AG10803 (cell line): ENCODE results near the gene PCMT1.

ENCODE experiments used
- DNase-seq: peaks from one replicate; pipeline ENCODE4 v3.0.0; 2010; ENCODE audit warnings: low read depth
- H3K4me3 ChIP-seq: 2 replicates; pipeline ENCODE4 v1.5.1; 2011; ENCODE audit warnings: mild to moderate bottlenecking, low read length, control low read depth
- CTCF ChIP-seq: conservative IDR thresholded peaks from 2 replicates; pipeline ENCODE4 v1.5.1; 2011; ENCODE audit warnings: mild to moderate bottlenecking, low read length, control low read depth, inconsistent platforms

Gene PCMT1

GRCh38 chr6:149761438-149761837 is 11.9 kb downstream of the PCMT1 start:
- DNase-seq = no peak
- TF ChIP-seq CTCF = no peak
- no peak overlapping the region for H3K4me3 ChIP-seq

GRCh38 chr6:149763866-149764265 is 14.3 kb downstream of the PCMT1 start:
- TF ChIP-seq CTCF = no peak
- no peak overlapping the region for H3K4me3 ChIP-seq
- DNase-seq = peak; percentile 16

GRCh38 chr6:149766156-149766769 is 16.7 kb downstream of the PCMT1 start:
- no peak for TF ChIP-seq CTCF
- DNase-seq = peak; percentile 21
- no peak overlapping the region for H3K4me3 ChIP-seq

GRCh38 chr6:149769676-149770075 is 20.1 kb downstream of the PCMT1 start:
- no peak for TF ChIP-seq CTCF
- H3K4me3 ChIP-seq = no peak overlapping the region
- no peak for DNase-seq

- DNase-seq = no peak
- H3K4me3 ChIP-seq = no peak overlapping the region
- TF ChIP-seq CTCF = no peak
Measured at GRCh38 chr6:149771185-149771584, 21.6 kb downstream of the PCMT1 start.

- no peak for TF ChIP-seq CTCF
- H3K4me3 ChIP-seq = no peak overlapping the region
- DNase-seq = no peak
Measured at GRCh38 chr6:149771925-149772324, 22.4 kb downstream of the PCMT1 start.

- TF ChIP-seq CTCF = no peak
- no peak for DNase-seq
- no peak overlapping the region for H3K4me3 ChIP-seq
Measured at GRCh38 chr6:149777624-149778023, 28.1 kb downstream of the PCMT1 start.
